KMS-11 (cell line): ENCODE data around the gene USP34.

ENCODE experiments used
- H2AFZ ChIP-seq: fragments of 200-600 bp; sonication (generic); 2 replicates; pipeline ENCODE4 v1.6.1; 2016; ENCODE audit warnings: antibody characterized with exemption, mixed run types, low read depth
- H3K27ac ChIP-seq: fragments of 200-600 bp; sonication (generic); 2 replicates; pipeline ENCODE4 v1.6.1; 2016; ENCODE audit warnings: mild to moderate bottlenecking, mixed run types
- H3K27me3 ChIP-seq: fragments of 200-600 bp; sonication (generic); 2 replicates; pipeline ENCODE4 v1.6.1; 2017; ENCODE audit warnings: mild to moderate bottlenecking, low read depth, mixed run types, moderate library complexity; ENCODE audit not compliant: insufficient read depth
- H3K36me3 ChIP-seq: fragments of 200-600 bp; sonication (generic); 2 replicates; pipeline ENCODE4 v1.6.1; 2017; ENCODE audit warnings: mild to moderate bottlenecking, mixed run types; ENCODE audit not compliant: insufficient read depth
- H3K4me1 ChIP-seq: fragments of 200-600 bp; sonication (generic); 2 replicates; pipeline ENCODE4 v1.6.1; 2016; ENCODE audit warnings: mild to moderate bottlenecking, low read depth, mixed run types; ENCODE audit not compliant: poor library complexity, severe bottlenecking
- H3K4me2 ChIP-seq: fragments of 200-600 bp; sonication (generic); 2 replicates; pipeline ENCODE4 v1.7.0; 2016; ENCODE audit warnings: mild to moderate bottlenecking, mixed run types
- H3K4me3 ChIP-seq: fragments of 200-600 bp; sonication (generic); IDR thresholded peaks from 2 replicates; pipeline ENCODE4 v1.6.1; 2017; ENCODE audit warnings: low read depth, low read length, mixed read lengths; ENCODE audit not compliant: insufficient read depth
- H3K79me2 ChIP-seq: fragments of 200-600 bp; sonication (generic); 2 replicates; pipeline ENCODE4 v1.6.1; 2016; ENCODE audit warnings: low read depth, mixed run types; ENCODE audit not compliant: insufficient read depth
- H3K9ac ChIP-seq: fragments of 200-600 bp; sonication (generic); 2 replicates; pipeline ENCODE4 v1.6.1; 2016; ENCODE audit warnings: mild to moderate bottlenecking, mixed run types
- H4K20me1 ChIP-seq: fragments of 200-600 bp; sonication (generic); 2 replicates; pipeline ENCODE4 v1.6.1; 2016; ENCODE audit warnings: mild to moderate bottlenecking, mixed run types; ENCODE audit not compliant: insufficient read depth
- TF ChIP-seq, protein P1 (sequence below): fragments of 200-600 bp; sonication (generic); conservative IDR thresholded peaks from 2 replicates; pipeline ENCODE4 v1.6.1; 2017; ENCODE audit warnings: low read depth, mild to moderate bottlenecking, antibody characterized with exemption, low read length, moderate library complexity, mixed read lengths

Gene USP34

DNA sequence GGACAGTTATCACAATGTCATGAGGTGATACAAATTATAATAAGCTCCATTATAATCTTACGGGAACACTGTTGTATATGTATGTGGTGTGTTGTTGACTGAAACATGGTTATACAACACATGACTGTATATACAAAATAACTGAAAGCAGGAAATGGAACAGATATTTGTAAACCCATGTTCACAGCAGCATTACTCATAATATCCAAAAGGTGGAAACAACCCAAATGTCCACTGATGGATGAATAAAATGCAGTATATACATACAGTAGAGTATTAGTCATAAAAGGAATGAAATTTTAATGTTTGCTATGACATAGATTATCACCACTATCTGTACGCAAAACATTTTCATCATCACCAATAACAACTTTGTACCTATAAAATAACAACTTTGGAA lies 107.3 kb downstream of the USP34 start:
- H3K27ac ChIP-seq, result no peak overlapping the region
- H3K79me2 ChIP-seq, result peaks cover 9% of the 10 kb centered on the region; the same call in 1 of the 2 replicates
- no peaks in the 10 kb centered on the region for H3K27me3 ChIP-seq
- H4K20me1 ChIP-seq, result no peaks in the 10 kb centered on the region
- H3K9ac ChIP-seq, result no peak overlapping the region
- H3K36me3 ChIP-seq, result no peaks in the 10 kb centered on the region
- H3K4me2 ChIP-seq, result no peak overlapping the region
- H3K4me1 ChIP-seq, result peaks cover 29% of the 10 kb centered on the region
- H2AFZ ChIP-seq, result no peak overlapping the region
- TF ChIP-seq, protein P1, sequence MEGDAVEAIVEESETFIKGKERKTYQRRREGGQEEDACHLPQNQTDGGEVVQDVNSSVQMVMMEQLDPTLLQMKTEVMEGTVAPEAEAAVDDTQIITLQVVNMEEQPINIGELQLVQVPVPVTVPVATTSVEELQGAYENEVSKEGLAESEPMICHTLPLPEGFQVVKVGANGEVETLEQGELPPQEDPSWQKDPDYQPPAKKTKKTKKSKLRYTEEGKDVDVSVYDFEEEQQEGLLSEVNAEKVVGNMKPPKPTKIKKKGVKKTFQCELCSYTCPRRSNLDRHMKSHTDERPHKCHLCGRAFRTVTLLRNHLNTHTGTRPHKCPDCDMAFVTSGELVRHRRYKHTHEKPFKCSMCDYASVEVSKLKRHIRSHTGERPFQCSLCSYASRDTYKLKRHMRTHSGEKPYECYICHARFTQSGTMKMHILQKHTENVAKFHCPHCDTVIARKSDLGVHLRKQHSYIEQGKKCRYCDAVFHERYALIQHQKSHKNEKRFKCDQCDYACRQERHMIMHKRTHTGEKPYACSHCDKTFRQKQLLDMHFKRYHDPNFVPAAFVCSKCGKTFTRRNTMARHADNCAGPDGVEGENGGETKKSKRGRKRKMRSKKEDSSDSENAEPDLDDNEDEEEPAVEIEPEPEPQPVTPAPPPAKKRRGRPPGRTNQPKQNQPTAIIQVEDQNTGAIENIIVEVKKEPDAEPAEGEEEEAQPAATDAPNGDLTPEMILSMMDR, result no peak
- H3K4me3 ChIP-seq, result no peak overlapping the region

DNA sequence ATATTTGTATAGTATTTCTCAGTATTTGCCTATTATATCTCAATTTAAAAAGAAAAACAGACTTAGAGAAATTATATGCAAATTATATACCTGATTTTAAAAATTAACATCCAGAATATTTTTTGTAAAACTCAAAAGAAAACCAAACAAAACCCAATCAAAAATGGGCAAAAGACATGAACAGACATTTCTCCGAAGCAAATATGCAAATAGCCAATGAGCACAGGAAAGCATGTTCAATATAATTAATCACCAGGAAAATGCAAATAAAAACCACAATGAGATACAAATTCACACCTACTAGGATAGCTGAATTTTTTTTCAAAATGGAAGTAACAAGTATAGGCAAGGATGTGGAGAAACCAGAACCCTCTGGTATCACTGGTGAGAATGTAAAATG lies 108.0 kb downstream of the USP34 start:
- H3K4me3 ChIP-seq, result no peak overlapping the region
- no peaks in the 10 kb centered on the region for H3K36me3 ChIP-seq
- no peak overlapping the region for H3K4me2 ChIP-seq
- H3K27ac ChIP-seq, result no peak overlapping the region
- TF ChIP-seq, protein P1, result no peak
- H2AFZ ChIP-seq, result no peak overlapping the region
- H3K9ac ChIP-seq, result no peak overlapping the region
- H3K27me3 ChIP-seq, result no peaks in the 10 kb centered on the region
- H4K20me1 ChIP-seq, result no peaks in the 10 kb centered on the region
- peaks cover 26% of the 10 kb centered on the region for H3K4me1 ChIP-seq
- H3K79me2 ChIP-seq, result peaks cover 9% of the 10 kb centered on the region; the same call in 1 of the 2 replicates

DNA sequence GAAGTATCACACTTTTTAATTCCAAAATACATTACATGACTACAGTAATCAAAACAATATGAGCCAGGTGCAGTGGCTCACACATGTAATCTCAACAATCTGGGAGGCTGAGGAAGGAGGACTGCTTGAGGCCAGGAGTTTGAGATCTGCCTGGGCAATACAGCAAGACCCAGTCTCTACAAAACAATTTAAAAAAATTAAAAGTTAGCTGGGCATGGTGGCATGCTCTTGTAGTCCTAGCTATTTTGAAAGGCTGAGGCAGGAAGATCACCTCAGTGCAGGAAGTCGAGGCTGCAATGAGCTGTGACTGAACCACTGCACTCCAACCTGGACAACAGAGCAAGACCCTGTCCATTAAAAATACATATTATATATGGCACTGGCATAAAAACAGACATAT lies 109.8 kb downstream of the USP34 start:
- H3K27me3 ChIP-seq, result no peaks in the 10 kb centered on the region
- no peak overlapping the region for H3K4me2 ChIP-seq
- peaks cover 40% of the 10 kb centered on the region for H3K4me1 ChIP-seq
- H2AFZ ChIP-seq, result no peak overlapping the region
- peaks cover 15% of the 10 kb centered on the region; the same call in 1 of the 2 replicates for H3K79me2 ChIP-seq
- H3K36me3 ChIP-seq, result no peaks in the 10 kb centered on the region
- H4K20me1 ChIP-seq, result no peaks in the 10 kb centered on the region
- TF ChIP-seq, protein P1, result no peak
- H3K9ac ChIP-seq, result no peak overlapping the region
- H3K27ac ChIP-seq, result no peak overlapping the region
- no peak overlapping the region for H3K4me3 ChIP-seq

DNA sequence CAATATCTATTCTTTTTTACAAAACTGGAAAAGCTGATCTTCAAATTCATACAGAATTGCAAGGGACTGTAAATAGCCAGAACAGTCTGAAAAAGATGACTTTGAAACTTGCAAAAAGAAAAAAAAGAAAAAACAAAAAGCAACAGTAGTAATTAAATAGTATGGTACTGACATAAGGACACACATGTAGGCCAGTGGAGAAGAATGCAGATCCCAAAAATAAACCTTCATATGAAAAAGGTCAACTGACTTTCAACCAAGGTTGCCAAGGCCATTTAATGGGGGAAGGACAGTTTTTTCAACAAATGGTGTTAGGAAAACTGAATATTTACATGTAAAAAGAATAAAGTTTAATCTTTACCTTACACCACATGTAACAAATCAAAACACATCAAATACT lies 111.8 kb downstream of the USP34 start:
- no peak overlapping the region for H3K9ac ChIP-seq
- peaks cover 21% of the 10 kb centered on the region; the same call in 1 of the 2 replicates for H3K79me2 ChIP-seq
- H2AFZ ChIP-seq, result no peak overlapping the region
- H3K27ac ChIP-seq, result no peak overlapping the region
- H3K36me3 ChIP-seq, result no peaks in the 10 kb centered on the region
- no peak overlapping the region for H3K4me2 ChIP-seq
- peaks cover 51% of the 10 kb centered on the region for H3K4me1 ChIP-seq
- no peaks in the 10 kb centered on the region for H4K20me1 ChIP-seq
- no peaks in the 10 kb centered on the region for H3K27me3 ChIP-seq
- TF ChIP-seq, protein P1, result no peak
- no peak overlapping the region for H3K4me3 ChIP-seq
